NT2/D1 (cell line): ENCODE data around the gene MRO.

Source experiments
- SUZ12 ChIP-seq: IDR thresholded peaks from 2 replicates; pipeline ENCODE4 v1.6.1; 2011; ENCODE audit not compliant: insufficient read length, insufficient read depth; ENCODE audit errors: extremely low read depth
- YY1 ChIP-seq: IDR thresholded peaks from 2 replicates; pipeline ENCODE4 v1.6.1; 2011; ENCODE audit not compliant: insufficient read length, insufficient read depth
- ZNF274 ChIP-seq: IDR thresholded peaks from 2 replicates; pipeline ENCODE4 v1.6.1; 2011; ENCODE audit warnings: mild to moderate bottlenecking, low read depth, low read length

GRCh38 chr18:50750546-50750945, 69.3 kb downstream of the MRO start:
- no peak for TF ChIP-seq YY1
- TF ChIP-seq ZNF274, result no peak
- no peak for TF ChIP-seq SUZ12
